ENCODE measurements around the gene SLC7A8.

The SLC7A8 gene

GRCh38 chr14:23141706-23142444, 41.6 kb downstream of the SLC7A8 start:
- no peaks in the 10 kb centered on the region for H3K27me3 ChIP-seq (ENCODE audit: low read depth, low read length)
- H3K4me3 ChIP-seq (ENCODE audit: low read depth in 1 of 2, low read length in 2 of 2): no peak overlapping the region
- peaks cover 8 to 12% of the 10 kb centered on the region in 2 donors for H3K4me1 ChIP-seq (ENCODE audit: control insufficient read depth in 1 of 2, insufficient read depth in 2 of 2, low read length in 2 of 2)
- peaks cover 0 to 4% of the 10 kb centered on the region in 2 donors for H3K36me3 ChIP-seq (ENCODE audit: control insufficient read depth in 1 of 2, insufficient read depth in 2 of 2, low read length in 2 of 2)
- no peaks in the 10 kb centered on the region for H3K9me3 ChIP-seq (ENCODE audit: control insufficient read depth in 1 of 2, low read length in 2 of 2)
- H3K27ac ChIP-seq (ENCODE audit: low read length): peak overlapping the region; percentile 54

- Histone ChIP-seq H3K4me3 (ENCODE audit: low read depth in 1 of 2, low read length in 2 of 2) (no peak overlapping the region), H3K9me3 (ENCODE audit: control insufficient read depth in 1 of 2, low read length in 2 of 2) (no peaks in the 10 kb centered on the region), H3K27ac (ENCODE audit: low read length) (peak overlapping the region; percentile 64), H3K36me3 (ENCODE audit: control insufficient read depth in 1 of 2, insufficient read depth in 2 of 2, low read length in 2 of 2) (peaks cover 0 to 6% of the 10 kb centered on the region in 2 donors), H3K4me1 (ENCODE audit: control insufficient read depth in 1 of 2, insufficient read depth in 2 of 2, low read length in 2 of 2) (peaks cover 0 to 12% of the 10 kb centered on the region in 2 donors), H3K27me3 (ENCODE audit: low read depth, low read length) (no peaks in the 10 kb centered on the region)
Observed at GRCh38 chr14:23140371-23140770, 43.1 kb downstream of the SLC7A8 start.

GRCh38 chr14:23139874-23140273, 43.6 kb downstream of the SLC7A8 start:
- Histone ChIP-seq H3K36me3 (ENCODE audit: control insufficient read depth in 1 of 2, insufficient read depth in 2 of 2, low read length in 2 of 2) (peaks cover 0 to 6% of the 10 kb centered on the region in 2 donors), H3K27me3 (ENCODE audit: low read depth, low read length) (no peaks in the 10 kb centered on the region), H3K27ac (ENCODE audit: low read length) (peak overlapping the region; percentile 64), H3K4me3 (ENCODE audit: low read depth in 1 of 2, low read length in 2 of 2) (no peak overlapping the region), H3K4me1 (ENCODE audit: control insufficient read depth in 1 of 2, insufficient read depth in 2 of 2, low read length in 2 of 2) (peaks cover 0 to 12% of the 10 kb centered on the region in 2 donors), H3K9me3 (ENCODE audit: control insufficient read depth in 1 of 2, low read length in 2 of 2) (no peaks in the 10 kb centered on the region)

GRCh38 chr14:23137813-23138535, 45.5 kb downstream of the SLC7A8 start:
- H3K9me3 ChIP-seq (ENCODE audit: control insufficient read depth in 1 of 2, low read length in 2 of 2): no peaks in the 10 kb centered on the region
- H3K4me3 ChIP-seq (ENCODE audit: low read depth in 1 of 2, low read length in 2 of 2): no peak overlapping the region
- H3K27me3 ChIP-seq (ENCODE audit: low read depth, low read length): no peaks in the 10 kb centered on the region
- no peak overlapping the region for H3K27ac ChIP-seq (ENCODE audit: low read length)
- H3K36me3 ChIP-seq (ENCODE audit: control insufficient read depth in 1 of 2, insufficient read depth in 2 of 2, low read length in 2 of 2): peaks cover 0 to 6% of the 10 kb centered on the region in 2 donors
- H3K4me1 ChIP-seq (ENCODE audit: control insufficient read depth in 1 of 2, insufficient read depth in 2 of 2, low read length in 2 of 2): peaks cover 0 to 11% of the 10 kb centered on the region in 2 donors

DNA sequence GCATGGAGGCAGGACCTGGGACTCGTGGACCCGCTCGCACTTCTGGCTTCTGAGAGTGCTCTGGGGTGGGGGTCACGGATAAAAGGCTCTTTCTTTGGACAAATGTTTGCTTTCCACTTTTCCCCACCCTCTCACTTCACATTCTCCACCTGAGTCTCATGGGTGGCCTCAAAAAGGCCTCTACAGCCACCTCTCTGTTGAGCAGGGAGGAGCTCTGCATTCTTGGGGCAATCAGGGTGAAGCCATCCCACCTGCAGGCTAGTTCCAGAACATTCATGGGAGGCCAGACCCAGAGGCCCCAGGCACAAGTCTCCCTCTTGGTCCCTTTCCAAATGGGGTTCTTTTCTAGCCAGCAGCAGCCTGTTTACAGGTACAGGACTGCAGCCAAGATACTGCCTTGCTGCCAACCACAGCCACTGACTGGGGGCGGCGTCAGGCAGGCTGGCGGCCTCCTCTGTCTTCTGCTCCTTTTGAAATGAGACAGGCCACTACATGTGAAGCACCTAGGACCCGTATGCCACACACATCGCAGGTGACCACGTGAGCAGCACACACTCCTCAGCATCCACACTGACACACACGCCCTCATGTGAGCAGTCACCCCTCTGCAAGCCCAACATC, 46.2 kb downstream of the SLC7A8 start:
- no peaks in the 10 kb centered on the region for H3K9me3 ChIP-seq (ENCODE audit: control insufficient read depth in 1 of 2, low read length in 2 of 2)
- H3K36me3 ChIP-seq (ENCODE audit: control insufficient read depth in 1 of 2, insufficient read depth in 2 of 2, low read length in 2 of 2): peaks cover 1 to 6% of the 10 kb centered on the region in 2 donors
- no peak overlapping the region for H3K27ac ChIP-seq (ENCODE audit: low read length)
- no peak overlapping the region for H3K4me3 ChIP-seq (ENCODE audit: low read depth in 1 of 2, low read length in 2 of 2)
- H3K27me3 ChIP-seq (ENCODE audit: low read depth, low read length): no peaks in the 10 kb centered on the region
- peaks cover 0 to 6% of the 10 kb centered on the region in 2 donors for H3K4me1 ChIP-seq (ENCODE audit: control insufficient read depth in 1 of 2, insufficient read depth in 2 of 2, low read length in 2 of 2)

DNA sequence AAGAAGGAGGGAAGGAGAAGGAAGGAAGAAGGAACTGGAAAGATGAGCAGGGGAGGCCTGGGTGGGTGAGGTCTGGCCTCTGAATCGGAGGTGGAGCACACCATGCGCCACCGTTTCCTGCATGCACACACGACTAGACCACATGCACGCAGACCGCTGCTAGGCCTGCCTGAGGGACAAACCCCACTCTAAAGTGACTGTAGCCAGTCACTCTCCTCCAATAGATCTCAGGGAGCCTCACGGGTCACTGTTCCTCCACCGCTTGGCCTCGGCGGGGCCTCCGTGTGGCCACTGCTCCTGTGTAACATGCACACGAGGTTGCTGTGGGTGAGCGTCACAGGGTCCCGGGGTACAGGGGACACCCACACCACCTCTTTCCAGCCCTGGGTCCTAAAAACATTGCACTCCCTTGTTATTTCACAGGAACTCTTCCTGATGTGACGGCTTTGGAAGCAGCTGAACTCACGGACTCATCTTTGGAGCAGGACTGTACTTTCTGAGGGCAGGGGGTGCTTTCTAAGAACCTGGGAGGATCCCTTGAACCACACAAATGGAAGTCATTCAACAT, 46.8 kb downstream of the SLC7A8 start:
- no peaks in the 10 kb centered on the region for H3K9me3 ChIP-seq (ENCODE audit: control insufficient read depth in 1 of 2, low read length in 2 of 2)
- no peak overlapping the region for H3K4me3 ChIP-seq (ENCODE audit: low read depth in 1 of 2, low read length in 2 of 2)
- H3K36me3 ChIP-seq (ENCODE audit: control insufficient read depth in 1 of 2, insufficient read depth in 2 of 2, low read length in 2 of 2): peaks cover 3 to 6% of the 10 kb centered on the region in 2 donors
- H3K27me3 ChIP-seq (ENCODE audit: low read depth, low read length): no peaks in the 10 kb centered on the region
- H3K27ac ChIP-seq (ENCODE audit: low read length): no peak overlapping the region
- H3K4me1 ChIP-seq (ENCODE audit: control insufficient read depth in 1 of 2, insufficient read depth in 2 of 2, low read length in 2 of 2): peaks cover 0 to 6% of the 10 kb centered on the region in 2 donors

GRCh38 chr14:23132970-23133369, 50.5 kb downstream of the SLC7A8 start:
- no peaks in the 10 kb centered on the region for H3K9me3 ChIP-seq (ENCODE audit: control insufficient read depth in 1 of 2, low read length in 2 of 2)
- no peak overlapping the region for H3K27ac ChIP-seq (ENCODE audit: low read length)
- peaks cover 0 to 10% of the 10 kb centered on the region in 2 donors for H3K4me1 ChIP-seq (ENCODE audit: control insufficient read depth in 1 of 2, insufficient read depth in 2 of 2, low read length in 2 of 2)
- no peak overlapping the region for H3K4me3 ChIP-seq (ENCODE audit: low read depth in 1 of 2, low read length in 2 of 2)
- H3K36me3 ChIP-seq (ENCODE audit: control insufficient read depth in 1 of 2, insufficient read depth in 2 of 2, low read length in 2 of 2): peaks cover 11 to 20% of the 10 kb centered on the region in 2 donors
- H3K27me3 ChIP-seq (ENCODE audit: low read depth, low read length): no peaks in the 10 kb centered on the region

DNA sequence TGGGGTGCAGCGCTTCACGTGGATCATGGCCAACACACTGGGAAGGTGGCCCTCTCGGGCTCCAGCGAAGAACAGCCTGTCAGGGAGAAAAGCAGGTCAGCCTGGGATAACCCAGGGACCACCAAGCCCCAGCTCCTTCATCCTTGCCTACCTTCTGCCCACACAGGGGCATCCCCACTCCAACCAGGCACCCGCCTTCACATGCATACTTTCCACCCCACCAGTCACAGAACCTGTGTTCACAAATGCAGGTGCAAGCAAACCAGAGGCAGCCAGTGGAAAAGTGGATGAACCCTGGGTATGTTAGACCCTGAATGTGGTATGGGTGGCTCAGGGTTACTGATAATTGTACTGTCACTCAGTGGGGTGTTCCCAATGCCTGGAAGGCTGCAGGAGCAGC, 52.0 kb downstream of the SLC7A8 start:
- Histone ChIP-seq H3K36me3 (ENCODE audit: control insufficient read depth in 1 of 2, insufficient read depth in 2 of 2, low read length in 2 of 2) (peaks cover 11 to 24% of the 10 kb centered on the region in 2 donors), H3K4me1 (ENCODE audit: control insufficient read depth in 1 of 2, insufficient read depth in 2 of 2, low read length in 2 of 2) (peaks cover 0 to 6% of the 10 kb centered on the region in 2 donors), H3K27ac (ENCODE audit: low read length) (no peak overlapping the region), H3K27me3 (ENCODE audit: low read depth, low read length) (no peaks in the 10 kb centered on the region), H3K4me3 (ENCODE audit: low read depth in 1 of 2, low read length in 2 of 2) (no peak overlapping the region), H3K9me3 (ENCODE audit: control insufficient read depth in 1 of 2, low read length in 2 of 2) (no peaks in the 10 kb centered on the region)

DNA sequence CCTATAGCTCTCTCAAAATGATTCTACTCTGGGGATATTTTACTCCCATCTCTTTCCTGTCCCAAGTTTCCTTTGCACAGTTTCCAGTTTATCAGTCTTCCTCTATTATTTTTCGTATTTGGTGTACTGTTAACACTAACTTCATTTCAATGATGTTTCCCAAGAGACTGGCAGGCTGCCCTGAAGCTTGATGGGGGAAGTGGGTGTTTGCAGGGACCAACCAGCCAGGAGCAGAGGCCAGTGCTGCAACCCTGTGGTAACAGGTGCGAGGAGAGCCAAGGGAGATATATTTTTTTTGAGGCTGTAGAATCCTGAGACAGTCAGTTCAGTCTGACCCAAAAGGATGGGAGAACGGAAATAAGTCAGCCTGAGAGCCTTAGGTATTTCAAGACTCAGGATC, 52.6 kb downstream of the SLC7A8 start:
- Histone ChIP-seq H3K27me3 (ENCODE audit: low read depth, low read length) (no peaks in the 10 kb centered on the region), H3K36me3 (ENCODE audit: control insufficient read depth in 1 of 2, insufficient read depth in 2 of 2, low read length in 2 of 2) (peaks cover 8 to 24% of the 10 kb centered on the region in 2 donors)

GRCh38 chr14:23129759-23130316, 53.6 kb downstream of the SLC7A8 start:
- H3K4me1 ChIP-seq (ENCODE audit: control insufficient read depth in 1 of 2, insufficient read depth in 2 of 2, low read length in 2 of 2): peaks cover 0 to 6% of the 10 kb centered on the region in 2 donors
- peaks cover 8 to 24% of the 10 kb centered on the region in 2 donors for H3K36me3 ChIP-seq (ENCODE audit: control insufficient read depth in 1 of 2, insufficient read depth in 2 of 2, low read length in 2 of 2)
- H3K4me3 ChIP-seq (ENCODE audit: low read depth in 1 of 2, low read length in 2 of 2): no peak overlapping the region
- no peak overlapping the region for H3K27ac ChIP-seq (ENCODE audit: low read length)
- H3K9me3 ChIP-seq (ENCODE audit: control insufficient read depth in 1 of 2, low read length in 2 of 2): no peaks in the 10 kb centered on the region
- no peaks in the 10 kb centered on the region for H3K27me3 ChIP-seq (ENCODE audit: low read depth, low read length)

More for the DNA sequence above, 52.6 kb downstream of the SLC7A8 start:
- no peak overlapping the region for H3K4me3 ChIP-seq (ENCODE audit: low read depth in 1 of 2, low read length in 2 of 2)
- peaks cover 0 to 6% of the 10 kb centered on the region in 2 donors for H3K4me1 ChIP-seq (ENCODE audit: control insufficient read depth in 1 of 2, insufficient read depth in 2 of 2, low read length in 2 of 2)
- no peak overlapping the region for H3K27ac ChIP-seq (ENCODE audit: low read length)
- no peaks in the 10 kb centered on the region for H3K9me3 ChIP-seq (ENCODE audit: control insufficient read depth in 1 of 2, low read length in 2 of 2)
